HG03442 (cell line): ENCODE measurements around the gene BHLHE40.

Source experiments
- ATAC-seq: cut with Tn5 transposase; IDR thresholded peaks from one replicate; pipeline ENCODE4 v1.9.1; 2021; ENCODE audit warnings: mild to moderate bottlenecking, moderate library complexity; ENCODE audit not compliant: unreplicated experiment

BHLHE40 gene

DNA sequence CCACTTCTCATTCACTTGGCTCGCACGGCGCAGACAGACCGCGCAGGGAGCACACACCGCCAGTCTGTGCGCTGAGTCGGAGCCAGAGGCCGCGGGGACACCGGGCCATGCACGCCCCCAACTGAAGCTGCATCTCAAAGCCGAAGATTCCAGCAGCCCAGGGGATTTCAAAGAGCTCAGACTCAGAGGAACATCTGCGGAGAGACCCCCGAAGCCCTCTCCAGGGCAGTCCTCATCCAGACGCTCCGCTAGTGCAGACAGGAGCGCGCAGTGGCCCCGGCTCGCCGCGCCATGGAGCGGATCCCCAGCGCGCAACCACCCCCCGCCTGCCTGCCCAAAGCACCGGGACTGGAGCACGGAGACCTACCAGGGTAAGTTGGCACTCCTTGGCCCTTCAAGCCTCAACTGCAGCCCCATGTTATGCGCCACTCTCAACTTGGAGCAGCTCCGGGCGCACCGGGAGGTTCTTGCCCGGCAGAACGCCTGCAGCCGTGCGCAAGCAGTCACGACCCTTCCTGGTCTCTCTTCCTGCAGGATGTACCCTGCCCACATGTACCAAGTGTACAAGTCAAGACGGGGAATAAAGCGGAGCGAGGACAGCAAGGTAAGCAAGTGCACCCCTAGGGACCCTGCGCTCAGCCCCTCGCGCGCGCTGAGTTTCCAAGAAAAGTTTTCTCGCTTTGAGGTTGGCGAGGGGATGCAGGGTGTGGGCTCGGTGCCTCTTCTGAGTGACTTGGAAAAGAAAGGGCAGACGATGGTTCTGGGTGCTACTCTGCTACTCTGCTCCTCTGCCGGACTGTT is at the start of gene BHLHE40:
Gene BHLHE40 (plus strand): TSS at position 10 of the 801 bp plus-strand sequence. CDS start 282 bp downstream, at position 292.
- no peak for ATAC-seq

DNA sequence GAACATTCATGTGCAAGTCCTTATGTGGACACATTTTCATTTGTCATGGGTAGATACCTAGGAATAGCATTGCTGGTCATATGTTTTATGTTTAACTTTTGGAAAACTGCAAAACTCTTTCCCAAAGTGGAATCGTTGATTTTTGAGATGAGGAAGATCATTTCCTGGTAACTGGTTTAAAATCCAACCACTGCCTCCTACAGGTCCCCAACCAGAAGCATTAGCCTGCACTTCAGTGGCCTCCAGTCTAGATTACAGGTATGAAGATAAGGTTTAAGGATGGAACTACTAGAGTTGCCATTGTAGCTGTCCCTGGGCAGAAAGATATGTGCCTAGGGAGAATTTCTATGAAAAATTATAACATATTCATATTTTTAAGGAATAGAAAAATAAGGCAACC is 48.7 kb upstream of the BHLHE40 start:
- ATAC-seq = no peak

DNA sequence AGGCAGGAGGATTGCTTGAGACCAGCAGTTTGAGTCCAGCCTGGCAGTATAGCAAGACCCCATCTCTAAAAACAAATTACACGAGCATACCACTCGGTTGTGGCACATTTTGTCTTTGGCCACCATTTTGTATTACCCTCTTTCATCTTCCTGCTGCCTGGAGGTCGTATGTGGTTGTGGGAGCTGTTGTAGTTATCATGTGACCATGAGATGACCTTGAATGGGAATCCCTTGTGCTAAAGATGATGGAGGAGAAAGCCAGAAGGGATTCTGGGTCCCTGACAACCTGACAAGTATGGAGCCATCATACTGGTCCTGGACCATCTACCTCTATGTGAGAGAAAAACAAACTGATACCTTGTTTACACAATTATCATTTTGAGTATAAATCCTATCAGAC is 45.2 kb upstream of the BHLHE40 start:
- ATAC-seq = no peak

DNA sequence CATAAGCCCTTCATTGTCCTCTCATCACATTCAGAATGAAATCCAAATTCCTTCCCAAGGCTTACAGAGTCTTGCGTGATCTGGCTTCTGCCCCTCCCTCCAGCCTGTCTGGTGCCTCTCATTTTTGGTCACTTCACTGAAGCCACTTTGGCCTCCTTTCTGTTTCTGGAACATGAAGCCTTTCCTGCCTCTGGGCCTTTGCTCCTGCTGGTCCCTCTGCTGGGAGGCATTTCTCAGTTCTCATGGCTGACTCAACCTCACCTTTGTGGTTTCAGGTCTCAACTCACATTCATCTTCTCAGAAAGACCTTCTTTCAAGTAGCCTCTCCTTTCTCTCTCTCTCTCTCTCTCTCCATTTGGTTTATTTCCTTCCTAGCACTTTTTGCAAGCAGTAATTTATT is 43.9 kb upstream of the BHLHE40 start:
- peak; percentile 77 for ATAC-seq

DNA sequence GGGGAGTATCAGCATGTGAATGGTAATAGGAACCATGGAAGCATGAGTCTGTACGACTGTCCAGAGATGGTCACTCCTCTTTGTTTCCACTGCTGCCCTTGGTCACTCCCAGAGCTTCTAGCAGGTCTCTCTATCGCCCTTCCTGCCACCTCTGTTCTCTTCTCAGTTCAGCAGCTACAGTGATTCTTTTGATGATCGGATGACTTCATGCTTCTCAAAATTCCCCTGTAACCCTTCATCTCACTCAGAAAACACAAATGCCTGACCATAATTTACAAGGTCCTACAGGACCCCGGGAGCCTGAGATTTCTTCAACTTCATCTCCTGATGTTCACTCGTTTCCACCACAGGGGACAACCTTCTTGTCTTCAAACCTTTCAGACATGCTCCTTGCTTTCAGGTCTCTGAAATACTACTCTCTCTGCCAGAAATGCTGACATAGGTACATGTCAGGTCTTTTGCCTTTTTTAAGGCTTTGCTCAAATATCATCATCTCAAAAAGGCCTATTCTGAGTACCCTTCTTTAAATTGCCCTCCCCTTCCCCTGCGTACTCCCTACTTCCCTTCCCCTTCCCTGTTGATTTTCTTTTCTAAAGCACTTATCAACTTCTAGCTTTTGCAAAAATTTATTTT is 42.1 kb upstream of the BHLHE40 start:
- peak; percentile 60 for ATAC-seq

DNA sequence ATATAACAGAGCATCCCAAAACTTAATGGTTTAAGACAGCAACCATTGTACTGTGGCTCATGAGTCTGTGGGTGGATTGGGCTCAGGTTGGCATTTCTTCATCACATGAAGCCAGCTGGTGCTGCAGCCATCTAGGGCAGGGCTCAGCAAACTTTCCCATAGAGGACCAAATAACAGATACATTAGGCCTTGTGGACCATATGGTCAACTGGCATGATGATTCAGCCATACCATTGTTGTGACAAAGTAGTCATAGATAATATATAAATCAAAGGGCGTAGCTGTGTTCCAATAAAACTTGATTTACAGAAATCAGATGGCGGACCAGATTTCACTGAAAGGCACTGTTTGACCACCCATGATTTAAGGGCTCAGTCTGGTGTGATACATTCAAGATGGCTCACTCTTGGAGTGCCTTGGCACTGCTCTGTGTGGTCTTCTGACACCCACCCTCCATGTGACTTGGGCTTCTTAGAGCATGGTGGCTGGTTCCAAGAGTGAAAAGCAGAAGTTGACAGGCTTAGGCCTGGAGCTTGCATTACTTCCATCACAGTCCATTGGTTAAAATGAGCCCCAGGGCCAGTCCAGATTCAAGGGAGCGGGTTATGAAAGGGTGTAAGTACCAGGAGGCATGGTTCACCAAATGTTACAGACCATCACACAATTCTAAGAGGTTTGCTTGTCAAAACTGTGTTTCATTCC is 40.8 kb upstream of the BHLHE40 start:
- ATAC-seq = no peak

DNA sequence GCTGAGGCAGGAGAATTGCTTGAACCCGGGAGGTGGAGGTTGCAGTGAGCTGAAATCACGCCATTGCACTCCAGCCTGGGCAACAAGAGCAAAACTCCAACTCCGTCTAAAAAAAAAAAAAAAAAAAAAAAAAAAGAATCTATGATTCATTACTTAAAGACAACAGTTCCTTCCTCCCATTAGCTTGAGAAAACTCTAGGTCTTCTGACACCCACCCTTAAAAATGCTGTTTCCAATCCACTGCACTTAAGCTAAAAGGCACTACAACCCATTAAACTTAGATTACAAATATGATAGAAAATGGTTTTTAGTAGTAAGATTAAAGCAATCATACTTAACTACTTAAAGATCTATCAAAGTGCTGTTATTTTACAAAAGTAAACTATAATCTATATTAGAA is 40.0 kb upstream of the BHLHE40 start:
- no peak for ATAC-seq

DNA sequence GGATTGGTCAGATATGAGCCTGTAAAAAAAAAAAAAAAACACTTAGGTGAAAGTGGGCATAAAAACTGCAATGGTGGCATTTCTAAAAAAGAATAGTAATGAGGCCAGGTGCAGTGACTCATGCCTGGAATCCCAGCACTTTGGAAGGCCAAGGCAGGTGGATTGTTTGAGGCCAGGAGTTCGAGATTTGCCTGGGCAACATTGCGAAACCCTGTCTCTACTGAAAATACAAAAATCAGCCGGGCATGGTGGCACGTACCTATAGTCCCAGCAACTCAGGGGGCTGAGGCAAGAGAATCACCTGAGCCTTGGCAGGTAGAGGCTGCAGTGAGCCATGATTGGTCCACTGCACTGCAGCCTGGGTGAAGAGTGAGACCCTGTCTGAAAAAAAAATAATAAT is 38.3 kb upstream of the BHLHE40 start:
- ATAC-seq = no peak

DNA sequence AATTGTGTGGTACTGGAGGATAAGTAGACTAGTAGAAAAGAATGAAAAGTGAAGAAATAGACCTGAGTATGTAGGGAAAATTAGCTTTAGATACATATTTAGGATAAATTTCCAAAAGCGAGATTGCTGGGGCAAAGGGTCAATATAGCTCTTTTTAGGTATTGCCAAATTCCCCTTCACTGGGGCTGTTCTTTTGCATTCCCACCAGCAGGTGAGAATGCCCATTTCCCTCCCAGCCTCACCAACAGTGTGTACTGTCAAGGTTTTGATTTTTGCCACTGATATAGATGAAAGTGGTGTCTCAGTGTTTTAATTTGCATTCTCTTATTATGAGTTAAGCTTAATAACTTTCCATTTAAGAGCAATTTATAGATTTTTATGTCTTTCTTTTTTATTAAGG is 35.7 kb upstream of the BHLHE40 start:
- ATAC-seq = no peak

DNA sequence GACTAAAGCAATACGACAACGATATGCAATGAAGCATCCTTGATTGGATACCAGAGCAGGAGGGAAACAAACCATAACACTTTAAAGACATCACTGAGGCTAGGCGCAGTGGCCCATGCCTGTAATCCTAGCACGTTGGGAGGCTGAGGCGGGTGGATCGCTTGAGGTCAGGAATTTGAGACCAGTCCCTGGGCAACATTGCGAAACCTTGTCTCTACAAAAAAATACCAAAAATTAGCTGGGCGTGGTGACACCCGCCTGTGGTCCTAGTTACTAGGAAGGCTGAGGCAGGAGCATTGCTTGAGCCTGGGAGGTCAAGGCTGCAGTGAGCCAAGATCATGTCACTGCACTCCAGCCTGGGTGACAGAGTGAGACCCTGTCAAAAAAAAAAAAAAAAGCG is 33.9 kb upstream of the BHLHE40 start:
- no peak for ATAC-seq

DNA sequence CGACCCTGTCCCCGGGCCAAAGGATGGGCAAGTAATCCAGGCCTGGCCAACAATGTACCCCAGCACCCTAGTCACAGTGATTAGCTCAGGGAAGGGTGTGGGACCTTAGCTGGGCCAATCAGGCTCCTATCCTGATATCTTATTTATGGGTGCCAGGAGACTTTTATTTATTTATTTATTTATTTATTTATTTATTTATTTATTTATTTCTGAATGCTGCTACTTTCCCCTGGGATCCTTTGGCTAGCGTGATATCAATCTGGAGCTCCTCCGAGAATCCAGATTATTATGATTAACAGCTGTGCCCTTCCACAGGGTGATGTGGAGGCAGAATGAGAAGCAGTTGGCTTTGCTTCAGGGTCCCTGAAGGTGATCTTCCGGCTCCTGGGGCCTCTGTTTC is 32.2 kb upstream of the BHLHE40 start:
- ATAC-seq = no peak

DNA sequence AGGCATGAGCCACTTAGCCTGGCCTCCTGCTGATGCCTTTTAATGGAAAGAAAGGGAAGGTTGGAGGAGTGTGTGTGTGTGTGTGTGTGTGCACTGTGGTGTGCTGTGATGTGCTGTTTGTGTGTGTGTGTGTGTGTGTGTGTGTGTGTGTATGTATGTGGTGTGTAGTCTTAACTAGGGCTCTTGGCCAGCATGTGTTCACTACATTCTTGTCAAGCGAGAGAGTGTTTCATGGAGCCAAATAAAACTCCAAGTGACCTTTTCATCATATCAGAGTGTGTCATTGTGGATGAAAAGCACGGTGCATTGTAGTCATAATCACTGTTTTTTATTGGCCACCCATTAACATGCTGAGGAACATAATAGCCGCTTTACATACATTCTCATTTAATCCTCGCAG is 30.8 kb upstream of the BHLHE40 start:
- no peak for ATAC-seq

DNA sequence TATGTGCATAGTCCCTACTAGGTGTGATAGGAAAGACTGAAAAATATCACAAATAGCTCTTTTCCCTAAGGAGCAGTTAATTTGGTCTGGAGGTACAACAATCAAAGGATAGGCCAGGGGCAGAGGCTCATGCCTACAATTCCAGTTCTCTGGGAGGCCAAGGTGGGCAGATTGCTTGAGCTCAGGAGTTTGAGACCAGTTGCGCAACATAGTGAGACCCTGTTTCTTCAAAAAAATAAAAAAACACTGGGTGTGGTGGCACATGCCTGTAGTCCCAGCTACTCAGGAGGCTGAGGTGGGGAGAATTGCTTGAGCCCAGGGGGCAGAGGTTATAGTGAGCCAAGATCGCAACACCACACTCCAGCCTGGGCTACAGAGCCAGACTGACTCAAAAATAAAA is 30.2 kb upstream of the BHLHE40 start:
- ATAC-seq = no peak

DNA sequence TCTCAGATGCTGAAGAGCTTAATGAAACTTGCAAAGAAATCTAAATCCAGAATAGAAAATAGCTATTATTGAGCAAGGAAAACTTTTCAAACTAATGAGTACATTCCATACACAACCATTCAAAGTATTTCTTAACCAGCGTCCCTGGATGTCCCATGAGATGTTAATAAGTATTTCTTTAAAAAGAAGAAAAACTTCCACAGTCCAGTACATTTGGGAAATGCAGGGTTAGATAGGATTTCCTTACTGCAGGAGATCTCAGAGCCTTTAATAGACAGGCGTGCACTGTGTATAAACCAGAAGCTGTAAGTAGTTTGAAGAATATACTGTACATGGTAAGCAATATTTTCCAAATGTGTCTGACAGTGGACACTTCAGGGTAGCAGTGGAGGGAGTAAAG is 29.6 kb upstream of the BHLHE40 start:
- ATAC-seq = no peak

DNA sequence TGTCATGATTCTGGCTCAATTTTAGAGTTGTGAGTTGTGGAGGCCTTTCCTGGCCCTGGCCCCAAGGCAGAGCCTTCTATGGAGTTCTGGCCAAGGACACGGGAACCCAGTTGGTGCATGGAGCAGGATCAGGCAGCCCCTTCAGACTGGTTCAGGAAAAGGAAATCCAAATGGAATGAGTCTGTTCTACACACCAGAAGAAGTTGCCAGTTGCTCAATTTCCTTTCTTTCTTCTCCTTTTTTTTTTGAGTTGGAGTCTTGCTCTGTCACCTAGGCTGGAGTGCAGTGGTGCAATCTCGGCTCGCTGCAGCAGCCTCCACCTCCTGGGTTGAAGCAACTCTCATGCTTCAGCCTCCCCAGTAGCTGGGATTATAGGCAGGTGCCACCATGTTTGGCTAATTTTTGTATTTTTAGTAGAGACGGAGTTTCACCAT is 28.9 kb upstream of the BHLHE40 start:
- no peak for ATAC-seq

DNA sequence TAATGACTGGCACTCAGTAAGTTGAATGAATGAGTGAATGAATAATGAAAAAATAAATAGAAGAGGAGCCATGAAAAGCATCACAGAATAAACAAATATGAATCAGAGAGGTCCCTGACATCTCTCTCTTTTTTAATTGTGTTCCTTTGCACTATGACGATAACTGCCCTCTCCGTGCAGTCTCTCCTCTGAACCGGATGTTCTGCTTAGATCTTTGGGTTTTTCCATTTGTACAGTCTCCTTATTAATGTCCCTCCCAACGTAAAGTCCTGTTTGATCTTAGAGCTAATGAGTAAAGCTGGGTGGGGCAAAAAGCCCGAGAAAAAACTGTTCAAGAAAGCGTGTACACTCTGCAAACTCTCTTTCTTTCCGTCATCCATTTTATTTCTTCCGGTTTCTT is 28.3 kb upstream of the BHLHE40 start:
- no peak for ATAC-seq

DNA sequence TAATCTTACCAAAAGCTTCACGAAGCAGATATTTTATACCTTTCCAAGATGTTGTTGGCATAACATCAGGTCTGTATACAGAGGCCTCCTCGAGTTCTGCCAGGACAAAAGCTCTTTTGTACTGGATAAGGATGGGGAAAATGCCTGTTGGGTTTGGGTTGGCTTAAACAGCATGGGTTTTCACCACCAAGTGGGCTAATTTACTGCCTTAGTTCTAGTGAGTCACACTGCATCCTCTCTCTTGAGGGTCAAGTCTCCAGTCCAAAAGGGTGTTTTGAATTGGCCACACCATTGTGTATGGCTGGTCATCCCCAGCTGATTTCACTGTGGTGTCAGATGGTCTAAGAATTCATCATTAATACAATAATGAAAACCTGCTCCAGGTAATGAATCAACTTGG is 26.1 kb upstream of the BHLHE40 start:
- no peak for ATAC-seq

DNA sequence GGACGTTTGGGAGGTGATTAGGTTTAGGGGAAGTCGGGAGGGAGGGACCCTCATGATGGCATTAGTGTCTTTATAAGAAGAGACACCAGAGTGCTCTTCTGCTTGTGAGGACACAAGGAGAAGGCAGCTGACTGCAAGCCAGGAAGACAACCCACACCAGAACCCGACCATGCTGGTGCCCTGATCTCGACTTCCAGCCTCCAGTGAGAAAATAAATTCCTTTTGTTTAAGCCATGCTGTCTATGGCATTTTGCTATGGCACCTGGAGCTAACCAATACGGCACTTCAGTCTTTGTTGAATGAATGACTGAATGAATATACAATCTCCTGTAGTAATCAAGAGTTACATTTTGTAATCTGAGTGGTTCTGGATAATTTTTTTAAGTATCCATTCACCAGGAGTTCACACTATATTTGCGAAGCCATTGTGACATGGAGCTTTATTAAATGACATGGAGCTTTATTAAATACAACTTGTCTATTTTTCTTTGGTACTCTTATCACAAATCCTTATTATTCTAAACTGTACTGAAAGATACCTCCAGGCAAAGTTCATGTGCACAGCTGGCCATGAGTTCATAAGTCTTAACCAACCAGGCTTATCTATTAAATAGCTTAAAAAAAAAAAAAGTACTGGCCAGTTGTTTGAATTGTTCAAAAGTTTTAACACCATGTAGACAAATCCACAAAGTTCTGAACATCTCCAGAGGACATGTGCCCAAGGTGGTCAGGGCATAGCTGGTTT is 24.8 kb upstream of the BHLHE40 start:
- ATAC-seq = no peak

DNA sequence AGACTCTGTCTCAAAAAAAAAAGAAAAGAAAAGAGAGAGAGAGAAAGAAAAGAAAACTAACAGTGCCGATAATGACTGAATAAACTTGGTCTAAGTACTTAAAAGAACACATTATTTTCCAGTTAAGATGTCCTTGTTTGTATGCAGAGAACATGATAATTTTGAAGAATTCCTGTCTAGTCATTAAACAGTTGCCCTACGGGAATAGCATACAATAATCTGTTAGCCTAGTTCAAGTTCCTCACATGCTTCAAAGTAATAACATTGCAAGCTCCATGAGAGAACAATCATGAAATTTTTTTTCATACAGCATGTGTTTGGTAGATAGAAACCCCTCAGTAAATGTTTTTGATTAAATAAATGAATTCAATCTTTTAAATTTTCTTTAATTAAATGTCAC is 23.1 kb upstream of the BHLHE40 start:
- ATAC-seq = no peak

DNA sequence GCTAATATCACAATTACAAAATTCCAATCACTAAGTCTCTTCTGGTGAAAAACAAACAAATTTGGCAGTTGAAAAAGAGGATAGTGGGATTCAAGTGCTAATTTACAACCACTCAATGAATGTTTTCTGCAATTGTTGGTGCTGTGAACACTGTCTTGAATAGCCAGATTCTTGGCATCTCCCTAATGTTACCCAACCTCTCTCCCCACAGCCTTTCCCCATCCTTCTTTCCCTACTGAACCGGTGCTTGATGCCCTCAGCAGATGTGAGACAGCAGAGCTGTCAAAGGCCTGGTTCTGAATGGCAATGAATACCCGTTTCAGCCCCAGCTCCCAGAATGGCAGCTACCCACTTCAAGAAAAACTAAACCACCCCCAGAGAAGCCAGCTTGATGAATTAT is 22.5 kb upstream of the BHLHE40 start:
- ATAC-seq = no peak

DNA sequence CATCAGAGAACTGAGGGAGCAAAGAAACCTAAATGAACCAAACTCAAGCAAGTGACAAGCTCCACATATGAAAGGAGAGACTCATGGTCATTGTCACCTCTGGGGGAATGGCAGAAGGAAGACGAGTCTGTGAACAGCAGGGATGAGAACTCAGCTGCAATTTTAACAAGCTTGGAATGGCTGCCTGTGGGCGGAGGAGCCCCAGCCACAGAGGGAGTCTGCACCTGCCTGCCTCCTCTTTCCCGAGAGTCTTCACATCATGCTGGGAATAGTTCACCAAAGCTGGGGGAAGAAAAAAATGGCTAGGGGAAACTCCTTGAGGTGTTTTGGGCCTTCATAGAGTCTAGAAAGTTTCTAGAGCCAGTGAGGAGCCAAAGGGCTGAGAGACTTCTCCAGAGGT is 21.3 kb upstream of the BHLHE40 start:
- no peak for ATAC-seq
